CD4-positive, alpha-beta T cell treated with Interleukin-12 subunit alpha and Interleukin-12 subunit beta, for 1 hour (primary cell): ENCODE measurements around the gene CTU2.
A peak's percentile ranks its signal among the peaks of the same experiment; 100 is the strongest.

Experiments used
- DNase-seq: peaks from one replicate; pipeline ENCODE4 v3.0.0-alpha.2; 2020

The CTU2 gene

DNA sequence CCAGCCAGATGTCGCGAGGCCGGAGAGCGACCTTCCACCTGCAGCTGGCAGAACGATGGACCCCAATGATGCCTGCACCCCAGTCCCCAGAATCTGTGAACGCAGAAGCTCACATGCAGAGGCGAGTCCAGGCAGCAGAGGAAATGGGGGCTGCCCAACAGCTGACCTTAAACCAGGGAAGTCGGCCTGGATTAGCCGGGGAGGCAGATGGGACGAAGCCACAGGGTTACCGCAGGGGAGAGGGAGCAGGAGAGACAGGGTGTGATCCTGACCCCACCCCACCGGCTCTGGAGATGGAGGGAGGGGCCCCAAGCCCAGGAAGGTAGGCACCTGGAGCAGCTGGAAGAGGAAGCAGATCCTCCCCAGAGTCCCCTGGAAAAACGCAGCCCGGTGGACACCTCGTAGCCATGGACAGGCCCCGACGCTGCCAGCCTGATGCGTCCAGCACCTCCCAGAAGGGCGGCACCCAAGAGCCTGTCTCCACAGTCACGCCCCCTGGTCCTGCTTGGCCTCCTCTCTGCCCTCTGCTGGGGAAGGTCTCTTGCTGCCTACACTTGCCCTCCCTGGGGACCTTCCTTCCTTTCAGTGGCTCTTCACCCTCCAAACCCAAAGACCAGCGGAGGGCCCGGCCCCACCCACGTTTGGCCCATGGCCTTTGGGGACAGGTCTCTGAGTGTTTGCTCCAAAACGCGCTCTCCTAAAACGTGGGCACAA lies 41.4 kb downstream of the CTU2 start:
- DNase-seq: peak; percentile 26

DNA sequence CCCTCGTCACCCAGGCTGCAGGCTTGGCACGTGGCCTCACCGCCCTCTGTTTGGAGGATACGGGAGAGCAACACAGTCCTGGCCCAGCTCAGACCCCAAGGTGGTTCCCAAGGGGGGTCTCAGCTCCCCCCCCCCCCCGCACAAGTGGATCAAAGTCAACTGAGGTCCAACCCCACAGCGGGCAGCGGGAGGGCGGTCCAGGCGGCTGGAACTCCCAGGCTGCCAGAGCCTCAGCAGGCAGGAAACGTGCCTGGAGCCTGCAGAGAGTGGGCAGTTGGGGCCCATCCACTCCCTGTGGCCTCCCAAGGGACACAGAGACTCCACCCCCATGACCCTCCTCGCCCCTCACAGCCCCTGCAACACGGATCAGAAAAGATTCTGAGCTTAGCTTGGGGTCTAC lies 42.1 kb downstream of the CTU2 start:
- no peak for DNase-seq

DNA sequence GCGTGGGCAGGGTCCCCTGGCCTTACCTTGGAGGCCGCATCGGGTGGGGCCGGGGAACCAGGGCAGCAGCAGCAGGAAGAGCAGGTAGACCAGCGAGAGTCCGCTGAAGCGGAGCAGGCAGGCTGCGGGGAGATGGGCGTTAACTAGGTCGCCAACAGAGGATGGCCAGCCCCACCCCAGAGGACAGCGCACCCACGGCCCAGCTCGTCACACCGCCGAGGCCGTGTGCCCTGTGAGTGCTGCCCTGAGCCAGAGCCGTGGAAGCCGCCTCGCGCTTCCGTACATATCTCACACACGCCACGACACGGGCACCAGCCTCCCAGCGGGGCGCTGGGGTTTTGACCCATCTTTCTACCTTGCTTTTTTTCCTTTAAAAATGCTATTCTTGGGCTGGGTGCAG lies 43.1 kb downstream of the CTU2 start:
- no peak for DNase-seq

DNA sequence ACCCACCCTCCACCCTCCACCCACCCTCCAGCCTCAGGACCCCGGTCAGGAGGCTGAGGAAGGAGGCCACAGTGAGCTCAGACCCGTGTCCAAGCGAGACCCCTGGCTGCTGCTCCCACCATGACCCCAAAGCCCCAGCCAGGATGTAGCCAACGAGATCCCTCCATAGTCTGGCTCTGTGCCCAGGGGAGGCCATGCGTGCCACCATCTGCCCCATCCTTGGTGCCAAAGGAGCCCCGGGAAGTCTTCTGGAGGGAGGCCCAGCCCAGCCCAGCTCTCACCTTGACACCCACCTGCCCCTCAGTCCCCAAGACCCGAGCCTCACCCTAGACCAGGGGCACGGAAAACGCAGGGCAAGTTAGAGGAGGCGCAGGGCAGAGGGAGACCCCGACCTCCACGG lies 44.6 kb downstream of the CTU2 start:
- DNase-seq: no peak

DNA sequence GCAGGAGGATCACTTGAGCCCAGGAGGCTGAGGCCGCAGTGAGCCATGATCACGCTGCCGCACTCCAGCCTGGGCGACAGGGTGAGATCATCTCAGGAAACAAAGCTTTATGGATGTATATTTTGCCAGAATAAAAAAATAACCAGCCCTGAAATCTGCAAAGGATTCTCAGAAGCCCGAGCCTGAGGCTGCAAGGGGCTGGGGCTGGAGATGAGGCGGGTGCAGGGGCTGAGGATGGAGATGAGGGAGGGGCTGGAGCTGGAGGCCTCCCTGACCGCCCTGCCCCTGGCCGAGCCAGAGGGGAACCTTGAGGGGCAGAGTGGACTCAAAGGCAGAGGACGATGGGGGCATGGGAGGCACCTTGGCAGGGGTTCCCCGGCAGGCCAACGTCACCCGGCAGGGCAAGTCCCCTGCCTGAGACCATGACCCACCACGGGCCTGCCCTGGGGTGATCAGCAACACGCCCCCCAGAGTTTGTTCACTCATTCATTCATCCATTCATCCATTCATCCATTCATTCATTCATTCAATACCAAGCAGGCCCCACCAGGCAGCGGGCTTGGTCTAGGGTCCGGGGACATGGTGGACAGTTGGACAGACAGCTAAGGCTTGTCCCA lies 46.2 kb downstream of the CTU2 start:
- no peak for DNase-seq

DNA sequence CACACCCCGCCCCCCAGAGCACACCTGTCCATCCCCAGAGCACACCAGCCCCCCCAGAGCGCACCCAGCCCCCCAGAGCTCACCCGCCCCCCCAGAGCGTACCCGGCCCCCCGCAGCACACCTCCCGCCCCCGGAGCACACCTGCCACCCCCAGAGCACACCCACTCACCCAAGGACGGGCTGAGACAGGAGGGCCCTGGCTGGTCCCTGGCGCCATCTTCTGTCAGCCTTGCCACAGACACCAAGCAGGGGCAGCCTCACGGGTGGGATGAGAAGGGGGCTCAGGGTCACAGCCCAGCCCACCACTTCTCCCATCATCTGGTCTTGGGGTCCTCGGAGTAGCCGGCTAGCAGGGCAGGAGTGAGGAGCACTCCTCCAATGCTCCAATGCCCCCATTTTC lies 46.9 kb downstream of the CTU2 start:
- DNase-seq: no peak

DNA sequence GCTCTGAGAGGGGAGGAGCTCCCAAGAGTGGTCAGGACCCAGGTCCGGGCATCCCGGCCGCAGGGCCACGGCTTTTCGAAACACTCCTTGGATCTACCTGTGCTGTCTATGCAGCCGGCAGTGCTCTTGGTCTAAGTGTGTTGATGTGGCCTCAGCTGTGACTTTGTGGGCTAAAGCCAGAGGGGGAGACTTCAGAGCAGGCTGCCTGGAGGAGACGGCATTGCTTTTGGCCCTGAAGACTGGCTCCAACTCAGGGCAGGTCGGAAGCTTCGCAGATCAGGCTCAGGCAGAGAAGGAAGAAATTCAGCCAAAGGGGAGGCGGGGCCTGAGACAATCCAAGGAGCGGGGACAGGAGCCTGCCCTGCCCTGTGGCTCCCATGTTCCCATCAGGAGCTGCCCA lies 47.3 kb downstream of the CTU2 start:
- DNase-seq: no peak

DNA sequence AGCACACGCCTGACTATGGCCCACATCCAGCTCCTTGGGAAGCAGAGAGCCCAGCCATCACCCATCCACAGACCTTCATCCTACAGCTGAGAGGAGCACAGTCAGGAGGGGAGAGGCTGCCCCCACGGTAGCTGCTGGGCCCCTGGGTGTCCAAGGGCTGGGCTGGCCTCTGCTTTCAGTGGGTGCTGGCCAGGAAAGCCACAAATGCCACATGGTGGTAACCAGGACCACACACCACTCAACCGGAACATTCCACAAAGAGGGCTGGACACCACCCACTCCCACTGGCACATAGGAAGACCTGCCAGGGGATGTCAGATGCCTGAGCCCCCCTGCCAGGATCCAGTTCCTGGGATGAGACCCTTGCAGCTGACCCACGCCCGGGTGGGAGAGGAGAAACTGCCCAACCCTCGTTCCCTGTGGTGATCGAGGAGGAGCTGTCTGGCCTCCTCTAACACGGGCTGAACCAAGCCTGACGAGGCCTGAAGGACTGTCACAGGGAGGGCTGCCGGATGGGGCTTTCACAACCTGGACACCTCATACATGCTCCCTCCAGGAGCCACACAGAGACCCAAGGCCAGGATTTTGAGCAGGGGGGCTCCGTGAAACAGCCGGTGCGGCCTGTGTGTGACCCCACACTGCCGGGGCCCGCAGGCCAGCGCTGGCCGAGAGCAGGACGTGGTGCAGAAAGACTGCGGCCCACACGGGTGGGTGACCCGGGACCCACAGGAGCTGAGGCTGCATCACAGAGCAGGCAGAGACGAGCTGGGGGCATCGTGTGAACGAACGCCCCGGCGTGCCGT lies 48.0 kb downstream of the CTU2 start:
- no peak for DNase-seq

DNA sequence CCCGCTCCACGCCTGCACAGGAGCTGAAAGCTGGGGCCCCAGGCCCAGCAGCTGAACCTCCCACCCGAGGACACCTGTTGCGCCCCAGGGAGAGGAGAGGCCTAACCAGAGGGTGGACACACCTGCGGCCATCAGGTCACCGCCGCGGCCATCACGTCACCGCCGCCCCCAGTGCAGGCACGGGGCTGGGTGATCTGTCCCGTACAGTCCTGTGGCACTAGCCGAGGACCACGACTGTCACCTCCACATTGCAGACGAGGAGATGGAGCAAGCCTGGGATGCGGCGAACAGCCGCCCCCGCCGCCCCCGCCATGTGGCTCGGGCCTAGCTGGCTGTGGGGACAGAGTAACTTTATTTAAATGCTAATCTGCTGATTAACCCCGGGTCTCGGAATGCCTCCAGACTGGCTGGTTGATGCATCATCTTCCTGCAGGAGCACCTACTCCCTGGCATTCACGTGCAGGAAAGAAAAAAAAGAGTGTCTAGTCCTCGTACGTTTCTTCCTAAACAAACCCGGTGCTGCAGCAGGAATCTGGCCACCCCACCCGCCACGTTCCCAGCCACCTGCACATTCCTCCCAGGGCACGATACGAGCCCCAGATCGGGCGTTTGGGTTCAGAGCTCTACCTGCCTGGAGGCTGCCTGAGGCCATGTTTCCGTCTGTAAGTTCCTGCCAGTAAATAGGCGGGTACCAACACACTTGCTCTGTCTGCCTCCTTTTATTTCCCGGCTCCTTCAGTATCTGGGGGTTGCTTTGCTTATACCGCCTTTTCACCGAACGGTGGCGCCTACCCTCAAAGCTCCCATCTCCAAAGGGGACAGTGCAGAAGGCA lies 48.8 kb downstream of the CTU2 start:
- DNase-seq: peak; percentile 28

DNA sequence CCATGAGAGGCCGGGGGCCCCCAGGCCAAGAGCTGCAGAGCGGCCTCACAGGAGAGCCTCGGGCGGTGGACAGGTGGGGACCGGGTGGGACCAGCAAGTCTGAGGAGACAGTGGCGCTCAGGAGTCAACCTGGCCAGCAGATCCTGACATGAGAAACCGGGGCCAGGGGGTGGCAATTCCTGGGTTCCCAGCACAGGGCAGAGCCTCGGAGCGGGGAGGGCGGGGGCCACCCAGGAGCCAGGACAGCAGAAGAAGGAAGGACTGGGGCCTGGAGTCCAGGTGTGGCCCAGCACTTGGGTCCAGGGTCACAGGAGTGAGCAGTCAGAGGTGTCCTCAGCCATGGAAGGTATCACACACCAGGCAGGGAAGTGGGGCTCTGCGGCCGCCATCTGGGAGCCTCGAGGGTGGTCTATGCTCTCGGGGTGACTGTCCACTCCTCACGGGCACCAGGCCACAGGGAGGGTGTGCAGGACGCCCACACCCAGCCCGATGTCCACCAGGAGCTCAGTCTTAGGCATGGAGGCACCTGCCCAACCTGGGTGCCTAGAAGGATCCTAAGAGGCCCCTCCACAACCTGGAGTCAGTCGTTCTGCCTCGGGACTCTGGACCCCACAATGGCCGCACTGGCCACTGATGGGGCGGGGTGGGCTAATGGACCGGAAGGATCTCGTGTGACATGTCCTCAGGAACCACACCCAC lies 49.6 kb downstream of the CTU2 start:
- no peak for DNase-seq

DNA sequence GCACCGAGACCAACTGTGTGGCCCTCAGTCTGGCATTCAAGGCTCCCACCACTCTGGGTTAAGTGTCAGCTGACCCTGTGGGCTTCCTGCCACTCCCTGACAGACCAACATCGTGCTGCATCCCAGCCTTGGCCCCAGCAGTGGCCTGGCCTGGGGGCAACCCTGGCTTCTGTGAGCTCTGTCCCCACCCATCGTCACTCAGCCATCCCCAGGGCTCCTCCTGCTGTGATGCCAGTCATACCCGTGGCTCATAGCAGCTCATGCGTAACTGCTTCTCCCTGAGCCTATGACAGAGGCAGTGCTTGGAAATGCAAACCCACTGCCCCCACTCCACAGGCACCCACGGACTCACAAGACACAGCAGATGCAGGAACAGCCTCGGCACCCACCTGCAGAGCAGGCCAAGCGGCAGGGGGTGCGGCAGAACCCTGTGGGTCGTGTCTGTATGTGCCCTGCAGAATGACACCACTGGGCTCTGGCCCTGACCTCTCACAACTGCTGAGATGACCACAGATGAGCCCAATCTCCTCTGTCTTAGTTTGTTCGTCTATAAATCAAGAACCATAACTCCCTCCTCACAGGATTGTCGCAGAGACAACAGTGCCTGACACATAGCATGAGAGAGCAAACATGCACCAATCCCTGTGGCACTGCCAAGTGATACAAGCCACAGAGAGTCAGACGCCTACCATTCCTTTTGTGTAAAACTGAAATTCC lies 52.1 kb downstream of the CTU2 start:
- no peak for DNase-seq

DNA sequence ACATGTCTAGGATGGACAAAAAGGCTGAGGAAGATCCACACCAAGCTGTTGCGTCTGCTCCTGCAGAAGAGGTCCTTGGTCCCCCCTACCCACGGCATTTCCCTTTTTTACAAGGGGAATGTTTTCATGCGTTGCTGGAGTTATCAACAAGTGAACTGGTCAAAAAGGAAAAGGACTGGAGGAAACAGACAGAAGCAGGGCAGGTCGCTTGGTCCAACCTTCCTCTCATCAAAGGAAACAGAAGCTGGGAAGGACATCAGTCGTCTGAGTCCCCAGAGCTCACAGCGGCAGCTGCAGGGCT lies 52.6 kb downstream of the CTU2 start:
- DNase-seq: no peak

DNA sequence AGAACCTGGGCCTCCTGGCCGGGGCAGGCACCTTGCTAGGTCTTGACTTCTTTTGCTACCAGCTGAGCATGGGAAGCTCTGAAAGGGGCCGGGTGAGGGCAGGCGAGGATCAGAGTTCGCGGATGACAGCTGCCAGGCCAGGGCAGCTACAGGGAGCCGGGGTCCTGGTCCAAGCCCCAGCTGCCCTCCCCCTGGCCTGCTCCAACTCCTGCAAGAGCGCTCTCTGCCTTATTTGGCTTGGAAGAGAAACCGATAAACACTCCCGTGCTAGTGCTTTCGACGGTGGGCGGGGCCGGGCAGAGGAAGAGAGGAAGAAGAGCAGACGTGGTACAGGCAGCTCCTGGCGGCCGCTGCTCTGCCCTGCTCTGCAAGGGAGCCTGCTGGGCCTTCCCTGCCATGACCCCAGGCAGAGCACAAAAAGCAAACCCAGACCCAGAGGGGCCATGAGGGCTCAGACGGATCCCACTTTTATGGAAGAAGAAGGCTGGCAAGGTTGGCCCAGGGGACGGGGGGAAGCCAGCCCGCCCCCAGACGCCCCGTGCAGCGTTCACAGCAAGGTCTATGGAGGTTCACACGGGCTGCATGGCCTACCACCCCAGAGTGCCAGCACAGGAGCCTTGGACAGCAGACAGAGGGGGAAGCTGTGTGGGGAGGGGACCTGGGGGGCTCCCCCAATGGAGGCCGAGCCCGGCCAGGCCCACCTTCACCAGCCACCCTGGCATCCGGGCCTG lies 53.1 kb downstream of the CTU2 start:
- DNase-seq: peak; percentile 58

DNA sequence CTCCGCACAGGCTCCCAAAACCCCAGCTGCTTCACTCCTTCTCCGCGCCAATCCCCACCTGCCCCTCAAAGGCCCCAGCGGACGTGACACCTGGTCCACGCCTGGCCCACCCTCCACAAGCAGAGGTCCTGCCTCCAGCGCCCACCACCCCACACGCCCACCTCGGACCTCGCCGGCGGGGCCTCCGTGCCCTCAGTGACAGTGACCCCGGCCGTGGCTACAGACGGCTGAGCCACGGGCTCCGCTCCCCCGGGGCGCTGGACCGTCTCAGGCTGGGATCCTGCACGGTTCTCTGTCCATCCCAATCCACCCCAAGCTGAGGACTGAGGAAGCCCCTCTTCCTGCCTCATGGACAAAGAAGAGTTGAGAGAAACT lies 53.7 kb downstream of the CTU2 start:
- no peak for DNase-seq

DNA sequence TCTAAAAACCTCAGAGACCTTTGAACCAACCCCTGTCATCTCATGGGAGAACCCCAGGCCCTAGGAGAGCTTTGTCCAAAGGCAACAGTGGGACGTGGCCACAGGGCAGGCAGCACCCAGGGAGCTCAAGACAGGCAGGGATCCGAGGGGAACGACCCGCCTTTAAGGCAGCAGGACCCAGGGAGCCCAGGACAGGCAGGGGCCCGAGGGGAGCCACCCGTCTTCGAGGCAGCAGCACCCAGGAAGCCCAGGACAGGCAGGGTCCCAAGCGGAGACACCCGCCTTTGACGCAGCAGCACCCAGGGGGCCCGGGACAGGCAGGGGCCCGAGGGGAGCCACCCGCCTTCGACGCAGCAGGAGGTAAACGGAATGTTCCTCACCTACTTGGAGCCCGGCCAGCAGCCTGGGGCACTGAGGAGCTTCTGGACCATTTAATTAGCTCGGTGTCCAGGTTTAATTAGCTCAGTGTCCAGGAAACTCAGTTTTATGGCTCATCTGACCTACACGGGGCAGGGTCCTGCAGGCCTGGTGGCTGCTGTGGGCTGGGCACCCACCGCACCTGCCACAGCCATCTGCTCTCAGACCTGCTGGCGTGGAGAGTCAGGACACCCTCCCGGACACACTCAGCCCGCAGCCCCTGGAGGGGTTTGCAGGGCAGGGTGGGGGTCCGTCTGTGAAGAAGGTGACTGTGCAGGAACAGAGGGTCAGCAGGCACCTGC lies 54.3 kb downstream of the CTU2 start:
- DNase-seq: no peak

DNA sequence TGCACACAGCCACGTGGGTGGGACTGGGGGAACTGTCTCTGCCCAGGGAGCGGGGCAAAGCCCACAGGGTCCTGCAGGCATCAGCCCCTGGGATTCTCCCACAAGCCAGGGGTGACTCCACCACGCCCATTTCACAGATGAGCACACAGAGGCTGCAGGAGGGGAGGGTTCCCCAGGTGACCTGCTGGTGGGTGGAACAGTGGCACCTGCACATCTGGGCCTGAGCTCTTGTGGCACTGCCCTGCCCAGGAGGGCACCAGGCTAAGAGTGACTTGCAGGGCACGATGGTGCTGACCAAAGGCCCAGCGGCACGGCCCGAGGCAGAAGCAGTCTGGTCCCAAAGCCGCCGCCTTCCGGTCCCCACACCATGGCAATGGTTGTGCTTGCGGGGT lies 54.8 kb downstream of the CTU2 start:
- no peak for DNase-seq

DNA sequence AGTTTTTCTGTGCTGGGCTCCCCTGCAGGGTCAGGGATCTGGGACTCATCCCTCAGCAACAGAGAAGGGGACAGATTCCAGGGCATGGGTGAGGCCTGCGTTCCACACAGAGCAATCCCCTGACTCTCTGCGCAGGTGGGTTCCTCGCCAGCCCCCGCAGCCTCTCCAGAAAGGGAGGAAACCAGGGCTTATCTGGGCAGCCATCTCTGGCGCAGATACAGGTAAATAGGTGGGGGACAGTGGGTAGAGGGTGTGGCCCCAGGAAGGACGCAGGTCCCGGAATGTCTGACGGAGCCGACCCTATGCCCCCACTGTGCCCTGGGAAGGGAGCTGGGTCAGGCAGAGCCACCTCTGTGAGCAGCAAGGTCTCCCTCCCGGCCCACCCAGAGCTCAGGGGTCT lies 55.5 kb downstream of the CTU2 start:
- DNase-seq: no peak

DNA sequence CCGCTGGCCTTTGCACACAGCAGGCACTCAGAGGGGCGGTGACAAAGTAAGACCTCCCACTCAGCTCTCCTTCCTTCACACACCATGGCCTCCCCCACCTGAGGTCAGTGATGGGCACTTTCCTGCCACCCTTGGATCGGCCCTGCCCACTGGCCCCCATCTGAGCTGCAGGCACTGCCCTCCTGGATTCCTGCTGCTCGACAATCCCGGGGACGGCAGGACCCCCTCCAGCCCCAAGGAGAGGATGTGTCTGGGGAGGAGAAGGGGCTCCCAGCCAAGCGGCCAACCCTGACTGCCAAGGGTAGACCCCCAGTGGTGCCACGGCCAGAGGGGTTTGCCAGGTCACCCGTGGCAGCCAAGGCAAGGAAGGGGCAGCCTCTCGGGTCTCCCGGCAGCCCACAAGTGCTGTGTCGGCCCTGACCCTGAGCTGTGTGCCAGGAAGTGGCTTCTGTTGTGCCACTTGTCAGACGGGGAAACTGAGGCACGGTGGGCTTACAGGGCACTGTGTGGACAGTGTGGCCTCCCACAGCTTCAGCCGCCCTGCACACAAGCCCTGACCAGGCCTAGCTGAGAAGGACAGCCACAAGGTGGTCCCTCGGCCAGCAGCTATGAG lies 56.1 kb downstream of the CTU2 start:
- no peak for DNase-seq

DNA sequence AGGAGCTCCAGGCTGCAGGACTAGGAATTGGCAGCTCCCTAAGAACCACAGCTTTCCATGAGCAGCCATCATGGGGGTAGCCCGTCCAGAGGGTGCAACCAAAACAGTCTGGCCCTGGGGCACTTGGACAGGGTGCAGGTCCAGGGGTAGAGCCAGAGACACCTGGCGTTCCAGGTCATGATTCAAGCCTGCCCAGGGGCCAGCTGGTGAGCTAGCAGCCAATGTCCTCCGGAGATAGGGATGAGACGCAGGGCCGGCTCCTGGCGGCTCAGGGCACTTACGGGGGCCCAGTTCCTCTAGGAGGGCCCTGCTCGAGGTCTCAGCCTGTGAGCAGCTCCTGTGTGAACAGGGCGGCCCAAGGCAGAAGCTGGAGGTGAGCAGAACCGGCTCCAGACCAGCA lies 56.6 kb downstream of the CTU2 start:
- DNase-seq: no peak

DNA sequence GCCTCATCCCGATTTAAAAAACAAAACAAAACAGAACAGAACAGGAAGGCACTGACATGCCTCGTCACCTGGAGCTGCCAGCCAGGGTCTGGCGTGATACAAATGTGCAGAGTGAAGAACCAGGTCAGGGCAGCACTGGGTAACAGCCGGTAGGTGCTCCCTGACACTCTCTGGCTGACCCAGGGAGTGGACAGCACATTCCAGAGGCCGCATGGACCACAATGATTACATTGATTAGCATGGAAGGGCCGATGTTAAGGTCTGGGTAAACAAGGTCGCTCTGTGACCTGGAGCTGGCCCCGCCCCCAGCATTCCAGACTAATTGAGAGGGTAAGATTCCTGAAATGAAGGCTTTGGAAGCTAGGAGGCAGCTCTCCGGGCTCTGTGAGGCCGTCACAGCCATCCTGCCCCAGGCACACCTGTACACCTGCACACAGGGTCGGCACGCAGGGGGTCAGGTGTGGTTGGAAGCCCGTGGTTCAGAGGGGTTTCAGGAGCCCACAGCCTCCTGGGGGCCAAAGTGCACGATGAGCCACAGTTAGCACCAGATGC lies 57.3 kb downstream of the CTU2 start:
- no peak for DNase-seq
